Trophoblast cell (in vitro differentiated cells and primary cell): ENCODE measurements around the gene ENO1.

Source experiments
- DNase-seq, 2 donors: peaks; one replicate each; pipeline ENCODE4 v3.0.0-alpha.2; 2016
- H2AFZ ChIP-seq: 2 replicates; pipeline ENCODE4 v1.6.1; 2013; ENCODE audit warnings: low read length, moderate library complexity, mild to moderate bottlenecking; ENCODE audit not compliant: insufficient read depth, poor library complexity
- H2AK5ac ChIP-seq: 2 replicates; pipeline ENCODE4 v1.6.1; 2013; ENCODE audit warnings: mild to moderate bottlenecking, low read length
- H2BK120ac ChIP-seq: 2 replicates; pipeline ENCODE4 v1.6.1; 2013; ENCODE audit warnings: low read length, mild to moderate bottlenecking, moderate library complexity; ENCODE audit not compliant: insufficient read depth, poor library complexity
- H2BK12ac ChIP-seq: 2 replicates; pipeline ENCODE4 v1.6.1; 2013; ENCODE audit warnings: mild to moderate bottlenecking, low read length, moderate library complexity
- H2BK5ac ChIP-seq: 2 replicates; pipeline ENCODE4 v1.6.1; 2013; ENCODE audit warnings: low read length, low read depth, moderate library complexity, mild to moderate bottlenecking; ENCODE audit not compliant: poor library complexity
- H3K14ac ChIP-seq: 2 replicates; pipeline ENCODE4 v1.6.1; 2013; ENCODE audit warnings: mild to moderate bottlenecking, low read length
- H3K18ac ChIP-seq: 2 replicates; pipeline ENCODE4 v1.6.1; 2013; ENCODE audit warnings: mild to moderate bottlenecking, low read length
- H3K23ac ChIP-seq: 2 replicates; pipeline ENCODE4 v1.6.1; 2013; ENCODE audit warnings: low read length
- H3K27ac ChIP-seq: 2 replicates; pipeline ENCODE4 v1.5.1; 2013; ENCODE audit warnings: low read depth, mild to moderate bottlenecking, inconsistent platforms, low read length, moderate library complexity
- H3K27me3 ChIP-seq: 2 replicates; pipeline ENCODE4 v1.6.1; 2013; ENCODE audit warnings: inconsistent platforms, mild to moderate bottlenecking, low read length, moderate library complexity; ENCODE audit not compliant: insufficient read depth
- H3K36me3 ChIP-seq, 2 experiments: 1 replicate in 1 of 2; 2 replicates in 1 of 2; pipeline ENCODE4 v1.6.1; 2013; ENCODE audit warnings: low read length in 2 of 2, mild to moderate bottlenecking in 2 of 2, moderate library complexity in 1 of 2; ENCODE audit not compliant: insufficient read depth in 2 of 2, control insufficient read depth in 1 of 2
- H3K4ac ChIP-seq: 2 replicates; pipeline ENCODE4 v1.6.1; 2013; ENCODE audit warnings: low read depth, mild to moderate bottlenecking, low read length, moderate library complexity
- H3K4me1 ChIP-seq, 2 experiments: 1 replicate in 1 of 2; 2 replicates in 1 of 2; pipeline ENCODE4 v1.6.1; 2013; ENCODE audit warnings: low read length in 2 of 2, mild to moderate bottlenecking in 2 of 2, moderate library complexity in 1 of 2; ENCODE audit not compliant: insufficient read depth in 2 of 2, control insufficient read depth in 1 of 2
- H3K4me2 ChIP-seq: 2 replicates; pipeline ENCODE4 v1.6.1; 2013; ENCODE audit warnings: inconsistent platforms, mild to moderate bottlenecking, low read length, moderate library complexity
- H3K4me3 ChIP-seq: 2 replicates; pipeline ENCODE4 v1.5.1; 2013; ENCODE audit warnings: mild to moderate bottlenecking, low read depth, low read length, inconsistent platforms
- H3K79me1 ChIP-seq: one replicate; pipeline ENCODE4 v1.6.1; 2013; ENCODE audit warnings: low read length
- H3K79me2 ChIP-seq: 2 replicates; pipeline ENCODE4 v1.6.1; 2013; ENCODE audit warnings: low read length, mild to moderate bottlenecking; ENCODE audit not compliant: control insufficient read depth, insufficient read depth, poor library complexity
- H3K9ac ChIP-seq: 2 replicates; pipeline ENCODE4 v1.6.1; 2013; ENCODE audit warnings: mild to moderate bottlenecking, low read length
- H3K9me3 ChIP-seq: 2 replicates; pipeline ENCODE4 v1.6.1; 2013; ENCODE audit warnings: low read depth, mild to moderate bottlenecking, control low read depth, inconsistent platforms, low read length; ENCODE audit not compliant: insufficient read depth
- H4K12ac ChIP-seq: 2 replicates; pipeline ENCODE4 v1.6.1; 2013; ENCODE audit warnings: low read depth, mild to moderate bottlenecking, low read length, moderate library complexity
- H4K8ac ChIP-seq: 2 replicates; pipeline ENCODE4 v1.6.1; 2013; ENCODE audit warnings: low read depth, mild to moderate bottlenecking, low read length, moderate library complexity
- H4K91ac ChIP-seq: one replicate; pipeline ENCODE4 v1.6.1; 2013; ENCODE audit warnings: low read depth, mild to moderate bottlenecking, low read length, moderate library complexity
- WGBS: extraction: QIAGEN DNeasy Blood & Tissue Kit; methylation state at CpG from one replicate; pipeline ENCODE4 v1.1.7; 2013; ENCODE audit warnings: missing lambda C conversion rate; ENCODE audit not compliant: insufficient read length, insufficient coverage; ENCODE audit errors: extremely low coverage; 5-methylcytosine and 5-hydroxymethylcytosine counted together

Gene ENO1

GRCh38 chr1:8862528-8862927 lies 16.0 kb downstream of the ENO1 start:
- H4K8ac ChIP-seq = no peak overlapping the region
- no peak overlapping the region for H4K91ac ChIP-seq
- H3K9me3 ChIP-seq = no peaks in the 10 kb centered on the region
- H3K18ac ChIP-seq = no peak overlapping the region
- no peak overlapping the region for H3K27ac ChIP-seq
- no peak overlapping the region for H2AFZ ChIP-seq
- no peaks in the 10 kb centered on the region for H3K27me3 ChIP-seq
- no CpG with 5 or more reads among the region's 4 CpGs for WGBS
- H3K9ac ChIP-seq = no peak overlapping the region
- no peak overlapping the region for H3K4me2 ChIP-seq
- DNase-seq = peak in 1 of 2 donors; percentile 44
- H3K79me1 ChIP-seq = peaks cover 3% of the 10 kb centered on the region
- peaks cover 77 to 83% of the 10 kb centered on the region in 2 experiments for H3K36me3 ChIP-seq
- H3K4ac ChIP-seq = no peak overlapping the region
- H3K79me2 ChIP-seq = peaks cover 1% of the 10 kb centered on the region
- H3K23ac ChIP-seq = no peak overlapping the region
- H3K4me3 ChIP-seq = no peak overlapping the region
- H2BK12ac ChIP-seq = no peak overlapping the region
- H2AK5ac ChIP-seq = no peak overlapping the region
- H3K4me1 ChIP-seq = peaks cover 10 to 13% of the 10 kb centered on the region in 2 experiments
- H3K14ac ChIP-seq = no peak overlapping the region
- H2BK120ac ChIP-seq = no peak overlapping the region
- H4K12ac ChIP-seq = no peak overlapping the region
- H2BK5ac ChIP-seq = no peak overlapping the region

DNA sequence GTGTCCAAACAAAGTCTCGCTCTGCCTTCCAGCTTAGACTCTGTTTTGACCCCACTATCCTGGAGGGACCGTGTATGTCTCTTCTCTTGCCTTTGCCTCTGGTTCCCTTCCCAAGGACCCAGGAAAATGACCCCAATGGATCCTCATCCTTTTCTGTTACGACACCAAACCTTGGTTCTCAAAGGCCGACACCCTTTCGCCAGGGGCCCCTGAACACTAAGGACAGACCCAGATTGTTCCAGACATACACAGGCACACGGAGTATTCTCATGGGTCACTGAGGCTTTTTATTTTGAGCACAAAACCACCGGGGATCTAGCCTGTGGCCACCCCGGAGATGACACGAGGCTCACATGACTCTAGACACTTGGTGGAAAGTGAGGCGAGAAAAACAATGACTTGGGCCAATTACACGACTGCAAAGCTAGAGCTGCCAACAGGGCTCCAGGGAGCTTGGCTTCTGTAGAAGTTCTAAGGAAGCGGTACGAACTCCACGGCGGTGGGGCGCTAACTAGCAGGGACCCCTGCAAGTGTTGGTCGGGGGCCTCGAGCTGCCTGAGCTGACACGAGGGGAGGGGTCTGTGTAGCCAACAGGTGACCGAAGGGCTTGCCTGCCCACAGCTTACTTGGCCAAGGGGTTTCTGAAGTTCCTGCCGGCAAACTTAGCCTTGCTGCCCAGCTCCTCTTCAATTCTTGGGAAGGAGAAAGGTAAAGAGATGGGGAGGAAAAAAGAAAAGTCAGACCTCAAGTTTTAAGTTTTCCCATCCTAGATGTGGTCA lies 17.6 kb downstream of the ENO1 start:
- H2BK5ac ChIP-seq = no peak overlapping the region
- no peak overlapping the region for H4K8ac ChIP-seq
- H2AFZ ChIP-seq = no peak overlapping the region
- H3K79me2 ChIP-seq = peaks cover 1% of the 10 kb centered on the region
- H3K18ac ChIP-seq = no peak overlapping the region
- H3K79me1 ChIP-seq = peaks cover 5% of the 10 kb centered on the region
- H3K27ac ChIP-seq = no peak overlapping the region
- WGBS = no CpG with 5 or more reads among the region's 21 CpGs
- no peak overlapping the region for H3K4me3 ChIP-seq
- no peak for DNase-seq
- H3K4ac ChIP-seq = no peak overlapping the region
- H2BK120ac ChIP-seq = no peak overlapping the region
- H3K27me3 ChIP-seq = no peaks in the 10 kb centered on the region
- H4K91ac ChIP-seq = no peak overlapping the region
- no peak overlapping the region for H3K4me2 ChIP-seq
- no peaks in the 10 kb centered on the region for H3K9me3 ChIP-seq
- H3K4me1 ChIP-seq = peaks cover 13 to 15% of the 10 kb centered on the region in 2 experiments
- H4K12ac ChIP-seq = peak overlapping the region; percentile 39
- H3K14ac ChIP-seq = no peak overlapping the region
- no peak overlapping the region for H2BK12ac ChIP-seq
- no peak overlapping the region for H3K23ac ChIP-seq
- H3K36me3 ChIP-seq = peaks cover 70 to 75% of the 10 kb centered on the region in 2 experiments
- no peak overlapping the region for H3K9ac ChIP-seq
- no peak overlapping the region for H2AK5ac ChIP-seq

DNA sequence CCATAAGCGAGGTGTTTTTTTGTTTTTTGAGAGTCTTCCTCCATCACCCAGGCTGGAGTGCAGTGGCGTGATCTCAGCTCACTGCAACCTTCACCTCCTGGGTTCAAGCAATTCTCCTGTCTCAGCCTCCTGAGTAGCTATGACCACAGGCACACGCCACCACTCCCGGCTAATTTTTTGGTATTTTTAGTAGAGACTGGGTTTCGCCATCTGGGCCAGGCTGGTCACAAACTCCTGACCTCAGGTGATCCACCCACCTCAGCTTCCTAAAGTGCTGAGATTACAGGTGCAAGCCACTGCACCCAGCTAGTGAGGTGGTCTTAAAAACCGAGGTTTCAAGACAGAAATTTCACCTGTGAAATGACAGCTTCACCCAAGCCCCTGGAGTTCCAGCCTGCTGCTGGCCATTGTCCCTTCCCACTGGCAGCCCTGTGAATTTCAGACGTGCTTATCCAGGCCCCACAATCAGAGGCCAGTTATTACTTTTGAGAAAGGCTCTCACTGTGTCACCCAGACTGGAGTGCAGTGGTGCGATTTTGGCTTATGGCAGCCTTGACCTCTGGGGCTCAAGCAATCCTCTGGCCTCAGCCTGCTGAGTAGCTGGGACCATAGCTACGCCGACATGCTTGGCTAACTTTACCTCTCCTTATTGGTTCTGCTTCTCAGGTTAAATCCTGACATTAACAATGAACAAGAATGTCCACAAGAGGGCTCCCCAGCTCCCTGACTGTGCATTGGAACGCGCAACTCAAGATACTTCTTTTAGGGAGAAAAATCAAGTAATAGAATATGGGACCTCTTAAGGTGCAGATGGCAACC lies 19.4 kb downstream of the ENO1 start:
- no peaks in the 10 kb centered on the region for H3K27me3 ChIP-seq
- H2BK5ac ChIP-seq = peak overlapping the region; percentile 6
- H2AK5ac ChIP-seq = no peak overlapping the region
- H3K27ac ChIP-seq = peak overlapping the region; percentile 29
- peak; percentile 43 to 79 for DNase-seq
- H3K36me3 ChIP-seq = peaks cover 54 to 57% of the 10 kb centered on the region in 2 experiments
- peaks cover 5% of the 10 kb centered on the region for H3K79me1 ChIP-seq
- no peak overlapping the region for H3K23ac ChIP-seq
- no peak overlapping the region for H3K4ac ChIP-seq
- no peak overlapping the region for H4K91ac ChIP-seq
- H2BK12ac ChIP-seq = peak overlapping the region; percentile 72
- no peak overlapping the region for H3K4me2 ChIP-seq
- H3K14ac ChIP-seq = no peak overlapping the region
- no peaks in the 10 kb centered on the region for H3K9me3 ChIP-seq
- H3K79me2 ChIP-seq = peaks cover 1% of the 10 kb centered on the region
- H3K4me1 ChIP-seq = peaks cover 13 to 15% of the 10 kb centered on the region in 2 experiments
- H4K12ac ChIP-seq = no peak overlapping the region
- no peak overlapping the region for H3K9ac ChIP-seq
- H4K8ac ChIP-seq = no peak overlapping the region
- H3K4me3 ChIP-seq = no peak overlapping the region
- WGBS = no CpG with 5 or more reads among the region's 12 CpGs
- H2BK120ac ChIP-seq = no peak overlapping the region
- peak overlapping the region; percentile 77 for H3K18ac ChIP-seq
- no peak overlapping the region for H2AFZ ChIP-seq

DNA sequence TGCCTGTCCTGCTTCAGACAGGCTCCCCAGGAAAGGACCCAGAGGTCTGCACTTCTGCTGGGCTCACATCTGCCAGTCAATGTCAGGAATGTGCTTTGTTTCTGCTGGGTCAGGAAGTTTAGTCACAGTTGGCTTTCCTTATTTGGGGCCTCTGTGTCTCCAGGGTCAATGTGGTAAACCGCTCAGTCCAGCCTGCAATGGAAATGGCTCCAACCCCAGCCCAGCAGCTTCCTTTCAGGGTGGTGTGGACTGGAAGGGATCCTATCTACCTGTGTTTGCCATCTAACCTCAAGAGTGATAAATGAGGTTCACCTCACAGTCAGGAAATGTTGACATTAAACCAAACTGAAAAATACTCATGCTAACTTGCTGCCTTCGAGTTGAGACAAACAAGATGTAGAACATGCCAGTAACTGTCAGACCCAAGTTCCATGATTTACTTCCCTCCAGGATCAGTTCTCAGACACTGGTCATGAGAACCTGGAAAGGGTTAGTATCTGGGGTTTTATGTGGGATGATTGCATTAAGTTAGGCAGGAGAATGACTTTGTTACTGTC lies 20.3 kb downstream of the ENO1 start:
- WGBS = no CpG with 5 or more reads among the region's 2 CpGs

More for the DNA sequence above, 20.3 kb downstream of the ENO1 start:
- H2BK12ac ChIP-seq = no peak overlapping the region
- no peak overlapping the region for H2AFZ ChIP-seq
- no peaks in the 10 kb centered on the region for H3K9me3 ChIP-seq
- no peak overlapping the region for H2BK120ac ChIP-seq
- H4K12ac ChIP-seq = no peak overlapping the region
- no peak overlapping the region for H3K4me3 ChIP-seq
- peaks cover 1% of the 10 kb centered on the region for H3K79me2 ChIP-seq
- H3K14ac ChIP-seq = no peak overlapping the region
- H2BK5ac ChIP-seq = no peak overlapping the region
- no peak overlapping the region for H3K4ac ChIP-seq
- peaks cover 45 to 48% of the 10 kb centered on the region in 2 experiments for H3K36me3 ChIP-seq
- H3K27me3 ChIP-seq = no peaks in the 10 kb centered on the region
- no peak overlapping the region for H2AK5ac ChIP-seq
- no peak overlapping the region for H3K4me2 ChIP-seq
- DNase-seq = peak in 1 of 2 donors; percentile 22
- H3K18ac ChIP-seq = no peak overlapping the region
- no peak overlapping the region for H4K91ac ChIP-seq
- no peak overlapping the region for H4K8ac ChIP-seq
- peak overlapping the region; percentile 70 for H3K27ac ChIP-seq
- H3K4me1 ChIP-seq = peaks cover 13 to 15% of the 10 kb centered on the region in 2 experiments
- H3K23ac ChIP-seq = no peak overlapping the region
- H3K79me1 ChIP-seq = peaks cover 5% of the 10 kb centered on the region
- no peak overlapping the region for H3K9ac ChIP-seq
